ENCODE results near the gene CYTH4.
"Not testable (repeated sequence)": the region's sequence is repeated elsewhere in the genome, so short reads cannot be mapped to it uniquely, and the experiment has no call there.

- TF ChIP-seq, protein P1, sequence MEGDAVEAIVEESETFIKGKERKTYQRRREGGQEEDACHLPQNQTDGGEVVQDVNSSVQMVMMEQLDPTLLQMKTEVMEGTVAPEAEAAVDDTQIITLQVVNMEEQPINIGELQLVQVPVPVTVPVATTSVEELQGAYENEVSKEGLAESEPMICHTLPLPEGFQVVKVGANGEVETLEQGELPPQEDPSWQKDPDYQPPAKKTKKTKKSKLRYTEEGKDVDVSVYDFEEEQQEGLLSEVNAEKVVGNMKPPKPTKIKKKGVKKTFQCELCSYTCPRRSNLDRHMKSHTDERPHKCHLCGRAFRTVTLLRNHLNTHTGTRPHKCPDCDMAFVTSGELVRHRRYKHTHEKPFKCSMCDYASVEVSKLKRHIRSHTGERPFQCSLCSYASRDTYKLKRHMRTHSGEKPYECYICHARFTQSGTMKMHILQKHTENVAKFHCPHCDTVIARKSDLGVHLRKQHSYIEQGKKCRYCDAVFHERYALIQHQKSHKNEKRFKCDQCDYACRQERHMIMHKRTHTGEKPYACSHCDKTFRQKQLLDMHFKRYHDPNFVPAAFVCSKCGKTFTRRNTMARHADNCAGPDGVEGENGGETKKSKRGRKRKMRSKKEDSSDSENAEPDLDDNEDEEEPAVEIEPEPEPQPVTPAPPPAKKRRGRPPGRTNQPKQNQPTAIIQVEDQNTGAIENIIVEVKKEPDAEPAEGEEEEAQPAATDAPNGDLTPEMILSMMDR (IDR thresholded peaks at IDR 0.05; ENCODE audit: low read depth, low read length) = not testable (repeated sequence)
- not testable (repeated sequence) for TF ChIP-seq POLR2A (IDR thresholded peaks at IDR 0.05; ENCODE audit: extremely low read depth, insufficient read length); MYC (IDR thresholded peaks at IDR 0.05; ENCODE audit: low read depth, low read length)
These were observed 46.4 kb downstream of the CYTH4 start for GRCh38 chr22:37328538-37329237.

All from NB4 (cell line).